Measurements from ENCODE around the gene RACGAP1. TPM values are rescaled to one million over a fixed set of nuclear protein-coding genes. Genes with fewer than 3 reads are reported as not detected.

Gene RACGAP1
- total RNA-seq, 1 experiment from 2014 or later: 112 TPM

- TF ChIP-seq CTCF (conservative IDR thresholded peaks at IDR 0.05) (no peak), EZH2 (IDR thresholded peaks at IDR 0.05; ENCODE audit: low read depth) (no peak)
- Histone ChIP-seq H3K4me1 (replicated peaks; ENCODE audit: insufficient read depth) (peaks cover 5% of the 10 kb centered on the region), H3K9me2 (ENCODE audit: insufficient read depth) (no peaks in the 10 kb centered on the region), H3K4me2 (no peak overlapping the region), H3F3A (ENCODE audit: insufficient read depth, low read depth) (no peaks in the 10 kb centered on the region), H3K27ac (no peak overlapping the region), H3K9me3 (ENCODE audit: insufficient read depth, low read depth) (no peaks in the 10 kb centered on the region), H2AFZ (no peak overlapping the region), H3K4me3 (no peak overlapping the region), H3K27me3 (ENCODE audit: insufficient read depth, low read depth) (peaks cover 11% of the 10 kb centered on the region; the same call in 1 of the 2 replicates), H4K20me1 (ENCODE audit: insufficient read depth) (no peaks in the 10 kb centered on the region), H3K79me2 (ENCODE audit: low read depth) (no peaks in the 10 kb centered on the region), H3K36me3 (ENCODE audit: low read depth) (no peaks in the 10 kb centered on the region)
- intact Hi-C loops (cut with micrococcal nuclease; ENCODE audit: unreplicated experiment): loop anchor here (10.0 kb wide), 1 partner anchor 414 kb away; no protein-coding TSS in a partner anchor
- ChIA-PET CTCF (no interaction called here), POLR2A (ENCODE audit: unreplicated experiment) (interaction anchor here (0.6 kb wide), 1 partner anchor 47 kb away, joined by 4 read pairs; no protein-coding TSS in a partner anchor)
- no TSS peak for BruUV-seq (replicated peaks)
- DNase-seq: no peak
Measured at GRCh38 chr12:50058743-50059312, 33.5 kb upstream of the RACGAP1 start.

DNA sequence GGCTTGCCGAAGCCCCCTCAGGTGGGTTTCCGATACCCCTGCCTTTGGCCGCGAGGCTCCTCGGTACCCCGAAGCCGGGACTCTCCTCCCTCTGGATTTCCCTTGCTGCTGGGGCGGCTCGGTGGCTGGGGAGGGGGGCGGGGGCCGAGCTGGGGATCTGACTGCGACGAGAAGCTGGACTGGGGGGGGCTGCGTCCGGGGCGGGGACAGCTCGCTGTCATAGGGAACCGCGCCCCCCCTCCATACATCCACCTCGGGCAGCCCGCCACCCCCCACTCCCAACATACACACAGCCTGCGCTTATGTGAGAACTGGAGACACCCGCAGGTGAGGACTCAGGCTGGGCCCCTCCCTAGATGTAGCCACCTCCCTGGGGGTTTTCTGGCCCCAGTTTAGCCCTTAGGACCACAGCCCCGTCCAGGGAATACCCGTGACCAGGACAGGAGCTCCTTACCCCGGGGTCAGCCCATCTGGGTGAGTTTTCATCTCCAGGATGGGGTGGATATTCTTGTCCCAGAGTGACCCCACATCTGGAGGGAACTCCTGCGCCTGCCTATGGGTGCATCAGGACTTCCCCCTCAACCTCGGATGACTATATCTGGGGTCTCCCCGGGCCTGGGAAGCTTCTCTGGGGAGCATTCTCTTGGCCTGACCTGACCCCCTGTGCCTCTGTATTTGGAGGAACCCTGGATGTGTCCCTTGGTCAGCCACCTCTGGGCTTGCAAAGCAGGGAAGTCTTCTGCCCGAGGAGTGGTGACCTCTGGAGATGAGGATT is 32.8 kb upstream of the RACGAP1 start:
- peaks cover 5% of the 10 kb centered on the region for H3K4me1 ChIP-seq (replicated peaks; ENCODE audit: insufficient read depth)
- no peak for TF ChIP-seq CTCF (conservative IDR thresholded peaks at IDR 0.05)
- TF ChIP-seq EZH2 (IDR thresholded peaks at IDR 0.05; ENCODE audit: low read depth): no peak
- DNase-seq: no peak
- no peaks in the 10 kb centered on the region for H3K9me3 ChIP-seq (ENCODE audit: insufficient read depth, low read depth)
- no peaks in the 10 kb centered on the region for H4K20me1 ChIP-seq (ENCODE audit: insufficient read depth)
- no peak overlapping the region for H3K27ac ChIP-seq
- no peaks in the 10 kb centered on the region for H3K36me3 ChIP-seq (ENCODE audit: low read depth)
- H3F3A ChIP-seq (ENCODE audit: insufficient read depth, low read depth): no peaks in the 10 kb centered on the region
- H3K4me2 ChIP-seq: peak overlapping the region; percentile 90
- no peaks in the 10 kb centered on the region for H3K79me2 ChIP-seq (ENCODE audit: low read depth)
- intact Hi-C loops (cut with micrococcal nuclease; ENCODE audit: unreplicated experiment): loop anchor here (2.0 to 10.0 kb wide), 2 partner anchors 215 to 413 kb away; partner anchors contain the start of gene BCDIN3D
- H3K4me3 ChIP-seq: peak overlapping the region; percentile 69; the same call in 1 of the 2 replicates
- H3K9me2 ChIP-seq (ENCODE audit: insufficient read depth): no peaks in the 10 kb centered on the region
- ChIA-PET CTCF (no interaction called here), POLR2A (ENCODE audit: unreplicated experiment) (no interaction called here)
- BruUV-seq (replicated peaks): no TSS peak
- peaks cover 11% of the 10 kb centered on the region; the same call in 1 of the 2 replicates for H3K27me3 ChIP-seq (ENCODE audit: insufficient read depth, low read depth)
- H2AFZ ChIP-seq: peak overlapping the region; percentile 68; the same call in 1 of the 2 replicates

DNA sequence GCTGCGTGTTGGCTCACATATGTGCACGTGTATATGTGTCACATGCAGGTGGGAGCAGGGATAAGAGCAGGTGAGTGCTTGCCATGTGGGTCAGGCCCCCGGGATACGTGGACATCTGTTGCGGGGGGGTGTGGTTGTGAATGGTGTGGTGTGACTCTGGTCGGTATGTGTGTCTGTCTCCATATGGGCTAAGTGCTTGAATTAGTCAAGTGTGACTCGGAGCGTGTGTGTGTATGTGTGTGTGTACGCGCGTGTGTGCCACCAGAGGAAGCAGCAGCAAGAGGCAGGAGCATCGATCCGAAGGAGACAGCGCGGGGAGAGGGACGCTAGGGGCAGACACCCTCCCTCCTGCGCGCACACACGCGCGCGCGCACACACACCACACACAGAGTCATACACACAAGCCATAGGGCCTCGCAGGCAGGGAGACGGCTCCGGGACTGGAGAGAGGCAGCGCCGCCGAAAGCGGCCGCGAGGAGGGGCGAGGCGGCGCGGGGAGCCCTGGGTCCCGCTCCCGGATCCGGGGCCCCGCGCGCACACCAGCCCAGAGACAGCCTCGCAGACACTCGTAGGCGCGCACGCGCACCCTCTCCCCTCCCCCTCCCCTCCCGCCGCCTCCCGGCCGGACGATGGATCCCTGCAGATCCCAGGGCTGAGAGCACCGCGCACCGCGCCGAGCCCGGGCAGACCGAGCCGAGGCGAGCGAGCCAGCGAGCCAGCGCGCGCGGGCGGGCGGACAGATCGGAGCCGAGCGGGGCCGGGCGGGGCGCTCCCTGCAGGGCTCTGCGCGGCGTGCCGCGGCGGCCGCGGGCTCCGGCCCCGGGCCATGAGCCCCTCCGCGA is 31.9 kb upstream of the RACGAP1 start, which contains the start of gene ASIC1:
TSS of gene ASIC1 (plus strand) at position 597 of the 842 bp plus-strand sequence. CDS start 1,171 bp downstream, outside the sequence.
- Histone ChIP-seq H3K36me3 (ENCODE audit: low read depth) (no peaks in the 10 kb centered on the region), H3K27me3 (ENCODE audit: insufficient read depth, low read depth) (peaks cover 16% of the 10 kb centered on the region), H3K27ac (no peak within 1 kb of the TSS), H3K4me1 (replicated peaks; ENCODE audit: insufficient read depth) (peaks cover 5% of the 10 kb centered on the region), H3F3A (ENCODE audit: insufficient read depth, low read depth) (no peaks in the 10 kb centered on the region), H2AFZ (peak within 1 kb of the TSS; percentile 87), H3K4me3 (peak within 1 kb of the TSS; percentile 69), H3K9me3 (ENCODE audit: insufficient read depth, low read depth) (no peaks in the 10 kb centered on the region), H4K20me1 (ENCODE audit: insufficient read depth) (no peaks in the 10 kb centered on the region), H3K4me2 (peak within 1 kb of the TSS; percentile 90), H3K9me2 (ENCODE audit: insufficient read depth) (no peaks in the 10 kb centered on the region), H3K79me2 (ENCODE audit: low read depth) (no peaks in the 10 kb centered on the region)
- intact Hi-C loops (cut with micrococcal nuclease; ENCODE audit: unreplicated experiment): loop anchor here (1.0 to 10.0 kb wide), 4 partner anchors 190 to 412 kb away; partner anchors contain the start of gene BCDIN3D
- ChIA-PET POLR2A (ENCODE audit: unreplicated experiment) (interaction anchor here (0.6 kb wide), 1 partner anchor 190 kb away, joined by 5 read pairs; no protein-coding TSS in a partner anchor), CTCF (no interaction called here)
- peak in 1 of 2 experiments; percentile 59 for DNase-seq
- TF ChIP-seq EZH2 (IDR thresholded peaks at IDR 0.05; ENCODE audit: low read depth): no peak
- no peak for TF ChIP-seq CTCF (conservative IDR thresholded peaks at IDR 0.05)
- BruUV-seq (replicated peaks): no TSS peak

Measured in PC-9 (cell line).